ENCODE results near the gene KLC4.
"Not testable (repeated sequence)": the region's sequence is repeated elsewhere in the genome, so short reads cannot be mapped to it uniquely, and the experiment has no call there.

Gene KLC4

GRCh38 chr6:43060755-43061633 is 1.6 kb downstream of the KLC4 start:
- DNase-seq (ENCODE audit: low read depth in 2 of 2, low spot score in 1 of 2), result no peak

GRCh38 chr6:43061861-43062260 is 2.4 kb downstream of the KLC4 start:
- no peak for DNase-seq (ENCODE audit: low read depth in 2 of 2, low spot score in 1 of 2)

- DNase-seq (ENCODE audit: low read depth in 2 of 2, low spot score in 1 of 2), result no peak
These were observed 3.4 kb downstream of the KLC4 start for GRCh38 chr6:43062818-43063217.

GRCh38 chr6:43070028-43070632 is 10.7 kb downstream of the KLC4 start:
- DNase-seq (ENCODE audit: low read depth in 2 of 2, low spot score in 1 of 2), result no peak

- DNase-seq (ENCODE audit: low read depth in 2 of 2, low spot score in 1 of 2), result no peak
These were observed 15.6 kb downstream of the KLC4 start for GRCh38 chr6:43074847-43075669.

- DNase-seq (ENCODE audit: low read depth in 2 of 2, low spot score in 1 of 2), result no peak
These were observed 16.4 kb downstream of the KLC4 start, which contains the start of gene PTK7 for GRCh38 chr6:43075670-43076463. Gene PTK7 (plus strand): TSS chr6:43076314. CDS start chr6:43076489, 175 bp downstream.

- DNase-seq (ENCODE audit: low read depth in 2 of 2, low spot score in 1 of 2), result no peak
These were observed 17.3 kb downstream of the KLC4 start for GRCh38 chr6:43076464-43077332.

GRCh38 chr6:43077333-43077809 is 17.9 kb downstream of the KLC4 start:
- DNase-seq (ENCODE audit: low read depth in 2 of 2, low spot score in 1 of 2), result no peak

GRCh38 chr6:43077981-43078511 is 18.6 kb downstream of the KLC4 start:
- DNase-seq (ENCODE audit: low read depth in 2 of 2, low spot score in 1 of 2), result no peak

- no peak for DNase-seq (ENCODE audit: low read depth in 2 of 2, low spot score in 1 of 2)
These were observed 19.3 kb downstream of the KLC4 start for GRCh38 chr6:43078691-43079090.

- DNase-seq (ENCODE audit: low read depth in 2 of 2, low spot score in 1 of 2), result no peak
These were observed 21.6 kb downstream of the KLC4 start for GRCh38 chr6:43081043-43081442.

- DNase-seq (ENCODE audit: low read depth in 2 of 2, low spot score in 1 of 2), result not testable (repeated sequence)
These were observed 22.5 kb downstream of the KLC4 start for GRCh38 chr6:43081922-43082321.

- DNase-seq (ENCODE audit: low read depth in 2 of 2, low spot score in 1 of 2), result no peak
These were observed 23.6 kb downstream of the KLC4 start for GRCh38 chr6:43082806-43083655.

- DNase-seq (ENCODE audit: low read depth in 2 of 2, low spot score in 1 of 2), result no peak
These were observed 26.7 kb downstream of the KLC4 start for GRCh38 chr6:43086022-43086658.

- no peak for DNase-seq (ENCODE audit: low read depth in 2 of 2, low spot score in 1 of 2)
These were observed 29.2 kb downstream of the KLC4 start for GRCh38 chr6:43088654-43089056.

- no peak for DNase-seq (ENCODE audit: low read depth in 2 of 2, low spot score in 1 of 2)
These were observed 30.0 kb downstream of the KLC4 start for GRCh38 chr6:43089467-43089866.

- no peak for DNase-seq (ENCODE audit: low read depth in 2 of 2, low spot score in 1 of 2)
These were observed 30.6 kb downstream of the KLC4 start for GRCh38 chr6:43089874-43090558.
